ENCODE data around the gene DSP.

- TF ChIP-seq POLR2A (IDR thresholded peaks at IDR 0.05) (no peak), CTCF (IDR thresholded peaks at IDR 0.05) (no peak)
Measured at GRCh38 chr6:7546383-7546782, 4.9 kb downstream of the DSP start.
